WERI-Rb-1 (cell line): ENCODE measurements around the gene NDEL1.

Source experiments
- DNase-seq: peaks from one replicate; pipeline ENCODE4 v3.0.0-alpha.2; 2020
- H3K27ac ChIP-seq: fragments of 250-450 bp; sonication (Bioruptor Pico); 2 replicates; pipeline ENCODE4 v1.5.1; 2020; ENCODE audit warnings: mild to moderate bottlenecking, moderate library complexity
- H3K27me3 ChIP-seq: fragments of 250-450 bp; sonication (Bioruptor Pico); 2 replicates; pipeline ENCODE4 v1.5.1; 2021; ENCODE audit warnings: mild to moderate bottlenecking, low read depth, moderate library complexity; ENCODE audit not compliant: insufficient read depth, severe bottlenecking
- H3K36me3 ChIP-seq: fragments of 250-450 bp; sonication (Bioruptor Pico); 2 replicates; pipeline ENCODE4 v1.5.1; 2020; ENCODE audit warnings: mild to moderate bottlenecking, moderate library complexity
- H3K4me3 ChIP-seq: 2 replicates; pipeline ENCODE4 v1.5.1; 2011; ENCODE audit warnings: low read depth, mild to moderate bottlenecking, control low read depth, low read length
- H3K9me3 ChIP-seq: fragments of 250-450 bp; sonication (Bioruptor Pico); 2 replicates; pipeline ENCODE4 v1.5.1; 2021; ENCODE audit warnings: mild to moderate bottlenecking, moderate library complexity; ENCODE audit not compliant: severe bottlenecking
- TF ChIP-seq, protein P1 (sequence below): IDR thresholded peaks from 2 replicates; pipeline ENCODE4 v1.5.1; 2011; ENCODE audit warnings: low read depth, mild to moderate bottlenecking, control low read depth, inconsistent platforms, low read length

The NDEL1 gene

DNA sequence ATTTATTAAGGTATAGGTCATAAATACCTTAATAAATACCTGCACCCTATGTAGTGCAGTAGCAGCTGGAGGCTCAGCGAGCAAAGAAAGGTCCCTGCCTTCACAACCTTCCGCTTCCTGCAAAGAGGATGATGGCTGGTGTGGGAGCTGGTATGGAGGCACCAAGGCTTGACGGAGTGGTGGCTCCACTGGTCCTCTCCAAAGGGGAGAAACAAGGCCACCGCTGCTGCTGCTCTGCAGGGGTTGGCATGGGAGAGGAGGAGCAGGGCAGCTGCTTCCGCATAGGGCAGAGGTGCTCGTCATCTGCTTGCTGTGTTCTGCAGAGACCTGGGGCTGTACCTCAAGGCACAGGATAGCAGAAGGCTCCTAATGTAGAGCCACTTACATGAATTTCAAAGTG lies 52.8 kb downstream of the NDEL1 start:
- H3K27me3 ChIP-seq = no peaks in the 10 kb centered on the region
- TF ChIP-seq, protein P1, sequence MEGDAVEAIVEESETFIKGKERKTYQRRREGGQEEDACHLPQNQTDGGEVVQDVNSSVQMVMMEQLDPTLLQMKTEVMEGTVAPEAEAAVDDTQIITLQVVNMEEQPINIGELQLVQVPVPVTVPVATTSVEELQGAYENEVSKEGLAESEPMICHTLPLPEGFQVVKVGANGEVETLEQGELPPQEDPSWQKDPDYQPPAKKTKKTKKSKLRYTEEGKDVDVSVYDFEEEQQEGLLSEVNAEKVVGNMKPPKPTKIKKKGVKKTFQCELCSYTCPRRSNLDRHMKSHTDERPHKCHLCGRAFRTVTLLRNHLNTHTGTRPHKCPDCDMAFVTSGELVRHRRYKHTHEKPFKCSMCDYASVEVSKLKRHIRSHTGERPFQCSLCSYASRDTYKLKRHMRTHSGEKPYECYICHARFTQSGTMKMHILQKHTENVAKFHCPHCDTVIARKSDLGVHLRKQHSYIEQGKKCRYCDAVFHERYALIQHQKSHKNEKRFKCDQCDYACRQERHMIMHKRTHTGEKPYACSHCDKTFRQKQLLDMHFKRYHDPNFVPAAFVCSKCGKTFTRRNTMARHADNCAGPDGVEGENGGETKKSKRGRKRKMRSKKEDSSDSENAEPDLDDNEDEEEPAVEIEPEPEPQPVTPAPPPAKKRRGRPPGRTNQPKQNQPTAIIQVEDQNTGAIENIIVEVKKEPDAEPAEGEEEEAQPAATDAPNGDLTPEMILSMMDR = no peak
- no peaks in the 10 kb centered on the region for H3K9me3 ChIP-seq
- H3K36me3 ChIP-seq = peaks cover 95% of the 10 kb centered on the region
- DNase-seq = no peak
- H3K4me3 ChIP-seq = no peak overlapping the region
- no peak overlapping the region for H3K27ac ChIP-seq

DNA sequence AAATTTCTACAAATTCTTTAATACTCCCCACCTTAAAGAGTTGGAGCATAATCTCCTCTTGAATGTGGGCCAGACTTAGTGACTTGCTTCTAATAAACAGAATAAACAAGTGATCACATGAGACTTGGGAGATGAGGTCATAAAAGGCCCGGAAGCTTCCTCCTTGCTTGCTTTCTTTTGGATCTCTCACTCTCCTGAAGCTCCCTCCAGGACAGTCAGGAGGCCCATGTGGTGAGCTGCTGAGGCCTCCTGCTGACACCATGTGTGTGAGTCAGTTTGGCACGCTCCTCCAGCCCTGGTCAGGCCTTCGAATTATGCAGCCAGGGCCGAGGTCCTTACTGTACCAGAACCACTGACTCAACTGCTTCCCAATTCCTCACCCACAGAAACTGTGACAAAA lies 53.2 kb downstream of the NDEL1 start:
- DNase-seq = no peak
- Histone ChIP-seq H3K27me3 (no peaks in the 10 kb centered on the region), H3K4me3 (no peak overlapping the region), H3K9me3 (no peaks in the 10 kb centered on the region), H3K27ac (no peak overlapping the region), H3K36me3 (peaks cover 95% of the 10 kb centered on the region)
- TF ChIP-seq, protein P1 = no peak

DNA sequence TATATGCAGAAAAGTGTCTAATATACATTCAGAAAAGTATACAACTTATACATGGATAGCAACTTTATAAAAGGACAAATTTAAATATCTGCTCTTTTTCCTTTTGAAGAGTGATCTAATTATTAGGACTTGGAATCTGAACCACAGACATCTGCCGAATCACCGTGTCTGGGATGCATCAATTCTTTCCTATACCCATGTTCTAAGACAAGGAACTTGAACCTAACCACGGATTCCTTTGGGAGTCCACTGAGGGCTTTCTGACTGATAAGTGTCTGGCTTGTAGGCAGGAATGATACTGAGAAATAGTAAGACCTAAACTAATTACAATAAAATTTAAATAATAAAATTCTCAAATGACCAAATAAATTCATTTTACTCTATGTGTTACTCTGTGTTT lies 54.2 kb downstream of the NDEL1 start:
- peaks cover 95% of the 10 kb centered on the region for H3K36me3 ChIP-seq
- DNase-seq = no peak
- no peak overlapping the region for H3K4me3 ChIP-seq
- no peaks in the 10 kb centered on the region for H3K9me3 ChIP-seq
- no peaks in the 10 kb centered on the region for H3K27me3 ChIP-seq
- no peak overlapping the region for H3K27ac ChIP-seq
- TF ChIP-seq, protein P1 = no peak

DNA sequence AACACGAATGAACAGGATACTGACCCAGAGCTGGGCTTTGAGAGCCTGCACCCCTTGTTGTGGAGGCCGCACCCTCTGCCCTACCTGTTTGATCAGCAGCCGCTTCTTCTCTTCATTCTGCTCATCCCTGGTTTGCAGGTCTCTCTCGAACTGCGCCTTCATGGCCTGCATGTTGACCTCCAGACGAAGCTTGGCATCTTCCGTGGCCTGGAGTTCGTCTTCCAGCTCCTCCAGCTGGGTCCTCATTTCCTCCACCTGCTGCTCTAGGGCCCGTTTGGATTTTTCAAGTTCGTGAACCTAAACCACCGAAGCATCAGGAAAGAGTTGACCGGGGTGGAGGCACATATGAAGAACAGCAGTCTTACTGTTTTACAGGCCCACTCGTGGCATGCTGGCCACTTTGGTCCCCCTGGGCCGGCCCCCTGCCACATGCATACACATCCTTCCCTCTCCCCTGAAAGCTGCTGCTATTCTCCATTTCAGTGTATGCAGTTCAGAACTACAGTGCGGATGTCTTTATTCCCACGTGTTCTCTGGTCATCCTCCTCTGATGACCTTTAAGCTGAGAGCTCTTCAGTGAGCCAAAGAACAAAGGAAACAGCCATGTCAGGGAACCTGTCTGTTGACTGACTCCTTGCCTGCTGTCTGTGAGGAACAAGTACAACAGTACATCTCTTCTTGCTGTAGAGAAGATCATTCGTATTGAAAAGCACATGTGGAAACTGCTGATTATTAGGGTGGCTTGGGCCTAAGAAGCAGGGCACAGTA lies 54.8 kb downstream of the NDEL1 start:
- Histone ChIP-seq H3K4me3 (no peak overlapping the region), H3K27me3 (no peaks in the 10 kb centered on the region), H3K27ac (no peak overlapping the region), H3K36me3 (peaks cover 96% of the 10 kb centered on the region), H3K9me3 (no peaks in the 10 kb centered on the region)
- TF ChIP-seq, protein P1 = no peak
- DNase-seq = no peak

DNA sequence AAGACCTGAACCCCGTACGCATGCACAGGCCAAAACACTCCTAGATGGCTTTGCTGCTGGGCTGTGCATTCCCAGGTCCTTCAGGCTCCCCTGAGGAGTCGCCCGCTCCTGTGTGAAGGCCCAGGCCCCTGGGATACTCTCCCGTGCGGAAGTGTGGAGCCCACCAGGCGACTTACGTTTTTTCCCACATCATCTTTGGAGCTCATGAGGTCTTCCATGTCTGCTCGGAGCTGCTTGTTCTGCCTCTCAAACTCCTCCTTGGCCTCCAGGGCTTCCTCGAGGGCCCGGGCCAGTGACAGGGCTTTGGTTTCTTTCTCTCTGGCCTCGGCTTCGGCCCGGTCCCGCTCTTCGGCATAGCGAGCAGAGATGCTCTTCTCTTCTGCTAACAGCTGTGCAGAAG lies 56.4 kb downstream of the NDEL1 start:
- H3K36me3 ChIP-seq = peaks cover 99% of the 10 kb centered on the region
- TF ChIP-seq, protein P1 = no peak
- H3K9me3 ChIP-seq = no peaks in the 10 kb centered on the region
- no peak overlapping the region for H3K4me3 ChIP-seq
- H3K27me3 ChIP-seq = no peaks in the 10 kb centered on the region
- H3K27ac ChIP-seq = no peak overlapping the region
- DNase-seq = no peak

DNA sequence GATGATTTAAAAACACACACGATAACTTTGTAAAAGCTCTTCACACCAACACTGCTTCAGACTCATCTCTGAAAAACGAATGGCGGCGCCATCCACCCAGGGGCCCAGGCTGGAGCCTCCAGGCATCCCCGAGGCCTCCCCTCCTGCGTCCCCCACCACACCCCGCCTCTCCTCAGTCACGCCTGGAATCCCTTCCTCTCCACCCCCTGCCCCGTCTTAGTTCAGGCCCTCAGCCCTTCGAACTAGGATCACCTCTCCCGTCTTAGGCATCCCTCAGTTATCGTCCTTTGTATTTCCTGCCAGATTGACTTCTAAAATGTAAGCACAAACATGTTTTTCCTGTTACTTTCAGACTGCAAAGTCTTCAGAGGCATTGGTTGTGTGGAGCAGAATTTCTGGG lies 58.3 kb downstream of the NDEL1 start:
- Histone ChIP-seq H3K4me3 (no peak overlapping the region), H3K27ac (no peak overlapping the region), H3K9me3 (no peaks in the 10 kb centered on the region), H3K36me3 (peaks cover 94% of the 10 kb centered on the region), H3K27me3 (no peaks in the 10 kb centered on the region)
- no peak for DNase-seq
- TF ChIP-seq, protein P1 = no peak
